GM12892 (cell line): Measurements from ENCODE around the gene NAV2.

Experiments used
- POLR2A ChIP-seq: IDR thresholded peaks from 2 replicates; pipeline ENCODE4 v1.6.1; 2011; ENCODE audit warnings: low read depth, low read length, control low read depth
- TAF1 ChIP-seq: IDR thresholded peaks from 2 replicates; pipeline ENCODE4 v1.6.1; 2011; ENCODE audit warnings: low read depth, mild to moderate bottlenecking, control low read depth, low read length, borderline replicate concordance

DNA sequence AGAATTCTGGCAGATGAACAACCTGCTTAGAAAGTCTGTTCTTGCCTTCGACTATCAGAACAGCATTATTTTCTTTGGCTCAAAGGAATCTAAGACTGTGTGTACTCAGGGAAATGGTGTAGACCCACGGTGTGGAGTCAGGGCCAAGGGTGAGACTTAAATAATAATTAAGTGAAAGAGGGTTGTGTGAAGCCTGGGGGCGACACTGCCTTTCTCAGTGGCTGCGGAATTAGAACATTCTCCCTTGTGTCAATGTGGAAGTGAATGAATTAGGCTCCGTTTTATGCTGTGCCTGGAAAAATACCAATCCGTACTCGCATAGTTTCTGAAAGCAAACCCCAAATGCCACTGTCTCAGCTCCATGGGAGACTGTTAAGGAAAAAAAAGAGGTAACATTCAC is 50.7 kb downstream of the NAV2 start:
- TF ChIP-seq POLR2A (no peak), TAF1 (no peak)
